DMS53 treated with DMSO at 0.1 percent for 48 hours (cell line): ENCODE results near the gene SDK1.

Experiments used
- DNase-seq: peaks from one replicate; lab custom pipeline; 2025; ENCODE audit not compliant: unreplicated experiment; lab: John Stamatoyannopoulos, UW

The SDK1 gene

DNA sequence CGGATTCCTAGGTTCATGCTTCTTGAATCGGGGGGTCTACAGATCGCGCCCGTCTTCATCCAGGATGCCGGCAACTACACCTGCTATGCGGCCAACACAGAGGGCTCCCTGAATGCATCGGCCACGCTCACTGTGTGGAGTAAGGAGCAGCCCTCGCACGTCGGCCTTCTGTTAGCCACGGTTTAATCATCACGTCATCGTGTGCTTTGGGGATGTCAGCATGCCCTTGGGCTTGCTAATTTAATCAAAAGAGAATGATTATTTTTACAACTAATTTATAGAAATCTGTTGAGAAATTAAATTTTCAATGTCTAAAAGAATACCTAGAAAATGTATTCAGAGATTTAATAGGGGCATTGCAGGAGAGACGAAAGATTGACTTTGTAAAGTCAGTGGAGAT lies 668.2 kb downstream of the SDK1 start:
- no peak for DNase-seq

DNA sequence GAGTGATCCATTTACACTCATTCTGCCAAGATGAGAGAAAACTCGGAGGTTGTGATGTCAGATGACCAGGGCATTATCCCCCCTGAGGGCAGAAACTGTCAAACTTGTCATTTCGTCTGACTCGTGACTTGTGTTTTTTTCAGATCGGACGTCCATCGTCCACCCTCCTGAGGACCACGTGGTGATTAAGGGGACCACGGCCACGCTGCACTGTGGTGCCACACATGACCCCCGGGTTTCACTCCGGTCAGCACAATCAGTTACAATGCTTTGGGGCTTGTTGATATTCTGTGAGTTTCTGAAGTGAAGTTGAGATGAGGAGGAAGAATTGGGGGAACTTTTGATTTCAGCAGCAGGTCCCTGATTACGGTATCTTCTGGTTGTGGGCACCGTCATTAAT lies 670.3 kb downstream of the SDK1 start:
- no peak for DNase-seq

DNA sequence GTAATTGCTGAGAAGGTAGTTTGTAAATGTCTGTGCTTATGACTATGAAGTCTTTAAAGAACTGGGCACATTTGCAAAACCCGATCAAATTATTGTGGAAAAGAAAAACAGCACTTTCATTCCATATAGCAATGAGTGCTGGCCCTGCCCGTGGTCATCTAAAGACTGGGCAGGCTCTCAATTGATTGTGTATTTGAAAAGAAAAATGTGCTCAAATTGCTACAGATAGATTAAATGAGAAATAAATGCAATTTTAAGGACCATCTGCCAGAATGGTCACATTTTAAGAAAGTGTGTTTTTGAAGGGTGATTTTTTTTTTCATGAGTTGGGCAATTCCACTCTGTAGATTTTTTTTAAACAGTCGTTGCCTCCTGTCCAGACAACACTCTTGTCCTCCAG lies 672.2 kb downstream of the SDK1 start:
- no peak for DNase-seq

DNA sequence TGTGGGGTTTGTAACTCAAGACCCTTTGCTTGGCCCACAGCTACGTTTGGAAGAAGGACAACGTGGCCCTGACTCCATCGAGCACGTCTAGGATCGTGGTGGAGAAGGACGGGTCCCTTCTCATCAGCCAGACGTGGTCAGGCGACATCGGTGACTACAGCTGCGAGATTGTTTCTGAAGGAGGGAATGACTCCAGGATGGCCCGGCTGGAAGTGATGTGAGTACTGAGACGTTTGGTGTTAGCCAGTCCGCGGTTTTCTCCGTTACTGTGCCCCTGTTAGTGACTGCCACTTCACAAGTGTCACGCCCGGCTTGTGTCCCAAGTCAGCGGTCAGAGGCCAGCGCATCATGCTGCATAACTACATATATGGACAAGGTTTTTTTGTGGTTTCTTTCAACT lies 673.3 kb downstream of the SDK1 start:
- no peak for DNase-seq

DNA sequence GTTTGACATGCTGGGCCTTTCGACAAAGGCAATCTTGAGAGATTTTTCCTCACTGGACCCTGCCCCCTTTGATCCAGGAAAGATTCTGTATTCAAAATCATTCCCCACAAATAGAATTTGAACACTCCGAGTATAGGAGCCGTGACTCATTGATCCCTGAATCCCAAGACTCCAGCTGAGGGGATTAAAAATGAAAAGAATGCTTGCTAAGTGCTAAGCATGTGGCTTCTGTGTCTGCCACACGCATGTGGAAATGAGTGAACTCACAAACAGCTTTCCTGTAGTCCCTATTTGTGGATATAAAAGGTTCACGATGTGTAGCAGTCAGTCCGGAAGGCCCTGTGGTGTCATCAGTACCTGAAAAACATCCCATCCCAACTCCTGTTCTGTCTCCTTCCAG lies 674.3 kb downstream of the SDK1 start:
- no peak for DNase-seq

DNA sequence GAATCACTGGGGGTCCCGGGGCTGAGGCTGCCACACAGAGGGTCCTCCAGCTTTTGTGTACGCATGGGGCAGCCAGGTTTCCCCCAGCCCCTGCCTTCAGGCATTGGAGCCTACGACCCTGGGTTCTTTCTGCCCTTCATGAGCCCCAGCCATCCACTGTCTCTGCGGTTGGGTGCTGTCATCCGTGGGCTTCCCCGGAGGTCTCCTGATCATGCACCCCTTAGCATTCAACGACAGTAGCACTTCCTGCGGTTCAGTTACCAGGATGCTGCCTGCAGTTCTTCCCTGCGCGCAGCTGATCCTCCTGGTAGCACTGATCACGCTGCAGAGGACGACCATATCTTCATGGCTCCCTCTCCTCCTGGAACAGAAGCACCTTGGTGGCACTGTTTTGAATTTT lies 676.3 kb downstream of the SDK1 start:
- DNase-seq, result no peak

DNA sequence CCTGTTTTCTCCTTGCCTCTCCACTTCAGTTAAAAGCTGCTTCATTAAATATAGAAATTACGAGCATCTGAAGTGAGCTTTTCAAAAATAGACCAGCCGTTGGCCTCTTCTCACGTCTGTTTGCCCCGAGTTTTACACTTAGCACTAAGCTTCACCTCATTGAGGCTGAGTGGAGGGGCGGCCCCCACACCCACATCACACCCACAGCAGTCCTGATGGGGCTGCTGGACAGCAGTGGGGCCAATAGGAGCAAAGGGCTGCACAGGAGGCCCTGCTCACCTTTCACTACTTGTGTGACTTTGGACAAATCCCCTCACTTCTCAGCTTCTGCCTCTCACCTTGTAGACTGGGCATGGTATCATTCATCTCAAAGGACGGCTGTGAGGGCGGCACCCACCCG lies 677.8 kb downstream of the SDK1 start:
- DNase-seq, result no peak

DNA sequence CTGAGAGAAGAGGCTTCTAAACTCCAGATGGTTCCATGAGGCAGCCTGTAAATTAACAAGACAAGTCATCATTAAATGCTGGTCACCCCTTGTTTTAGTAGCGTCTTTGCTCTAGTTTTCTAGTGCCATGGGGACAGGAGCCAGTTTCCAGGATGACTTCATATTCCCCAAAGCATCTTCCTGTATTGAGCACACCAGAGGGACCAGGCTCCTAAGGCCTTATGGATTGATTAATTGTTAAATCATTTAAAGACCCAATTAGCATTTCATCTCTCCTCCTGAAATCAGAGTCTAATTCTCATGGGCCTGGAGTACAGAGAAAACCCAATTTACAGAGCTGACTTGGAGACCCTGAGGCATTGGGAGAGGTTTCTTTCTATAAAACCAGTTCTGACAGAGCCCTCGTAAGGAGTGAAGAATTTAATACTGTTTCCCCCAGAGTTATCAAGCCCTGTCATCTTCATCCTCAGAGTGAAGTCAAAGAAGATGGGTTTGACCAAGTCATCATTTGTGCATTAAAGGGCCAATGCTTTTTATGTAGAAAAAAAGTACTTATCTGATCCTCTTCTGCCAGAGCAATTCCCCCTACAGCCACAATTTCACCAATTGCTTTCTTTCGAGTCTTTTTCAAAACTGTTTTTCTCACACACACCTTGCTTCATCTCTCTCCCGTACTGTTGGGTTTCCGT lies 678.7 kb downstream of the SDK1 start:
- DNase-seq, result no peak

DNA sequence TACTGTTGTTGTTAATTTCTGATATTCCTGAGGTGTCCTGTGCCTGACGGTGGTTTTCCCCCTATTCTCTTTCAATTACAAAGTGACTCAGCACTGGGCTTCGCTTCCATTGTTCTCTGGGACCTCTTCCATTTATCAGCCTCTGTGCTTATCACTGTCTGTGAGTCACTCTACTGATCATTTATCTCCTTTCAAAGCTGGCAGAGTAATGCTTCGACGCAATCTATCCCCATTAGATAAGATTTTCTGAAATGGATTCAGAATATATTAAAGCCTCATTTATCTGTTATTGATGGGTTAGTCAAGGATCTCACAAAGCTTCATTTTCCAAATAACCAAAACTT lies 679.2 kb downstream of the SDK1 start:
- DNase-seq, result no peak

DNA sequence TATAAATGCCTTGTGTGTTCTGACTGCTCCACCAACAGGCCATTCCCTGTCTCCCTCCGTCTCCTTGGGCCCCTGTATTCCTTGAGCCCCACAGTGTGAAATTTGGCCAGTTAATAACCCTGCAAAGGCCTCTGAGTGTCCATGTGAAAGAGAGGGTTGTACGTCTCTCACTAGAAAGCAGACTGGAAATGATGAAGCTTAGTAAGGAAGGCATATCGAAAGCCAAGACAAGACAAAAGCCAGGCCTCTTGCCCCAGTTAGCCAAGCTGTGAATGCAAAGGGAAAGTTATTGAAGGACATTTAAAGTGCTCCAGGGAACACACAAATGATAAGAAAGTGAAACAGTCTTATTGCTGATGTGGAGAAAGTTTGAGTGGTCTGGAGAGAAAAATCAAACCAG lies 680.2 kb downstream of the SDK1 start:
- DNase-seq, result no peak

DNA sequence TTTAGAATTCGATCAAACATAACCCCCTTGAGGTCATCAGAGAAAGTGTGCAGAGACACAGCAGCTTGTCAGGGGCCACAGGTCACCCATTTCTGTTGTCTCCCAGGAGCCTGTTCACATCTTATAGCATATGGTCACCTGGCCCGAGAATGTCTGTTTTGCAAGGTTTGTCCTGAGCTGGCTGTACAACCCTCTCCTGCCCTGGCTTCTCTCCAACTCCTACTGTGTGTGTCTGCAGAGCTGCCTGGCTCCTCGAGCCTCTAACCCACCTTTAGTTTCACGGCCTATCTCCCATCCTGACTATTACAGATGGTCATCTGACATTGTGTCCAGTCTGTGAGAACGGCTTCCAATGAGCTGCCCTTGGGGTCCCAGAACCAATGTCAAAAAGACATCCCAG lies 683.4 kb downstream of the SDK1 start:
- no peak for DNase-seq

DNA sequence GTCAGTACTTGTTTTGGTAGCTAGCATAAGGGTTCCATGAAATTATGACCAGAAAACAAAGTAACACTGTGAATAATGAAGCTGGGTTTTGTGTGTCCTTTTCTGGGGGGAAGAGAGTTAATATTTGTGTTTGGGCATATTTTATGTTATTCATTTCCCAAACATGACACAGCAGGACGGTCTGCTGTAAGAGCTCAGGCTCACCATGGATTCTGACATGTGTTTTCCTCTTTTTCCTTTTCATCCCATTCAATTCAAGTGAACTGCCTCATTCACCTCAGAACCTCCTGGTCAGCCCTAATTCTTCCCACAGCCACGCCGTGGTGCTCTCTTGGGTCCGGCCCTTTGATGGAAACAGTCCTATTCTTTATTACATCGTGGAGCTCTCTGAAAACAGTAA lies 685.9 kb downstream of the SDK1 start:
- DNase-seq, result no peak

DNA sequence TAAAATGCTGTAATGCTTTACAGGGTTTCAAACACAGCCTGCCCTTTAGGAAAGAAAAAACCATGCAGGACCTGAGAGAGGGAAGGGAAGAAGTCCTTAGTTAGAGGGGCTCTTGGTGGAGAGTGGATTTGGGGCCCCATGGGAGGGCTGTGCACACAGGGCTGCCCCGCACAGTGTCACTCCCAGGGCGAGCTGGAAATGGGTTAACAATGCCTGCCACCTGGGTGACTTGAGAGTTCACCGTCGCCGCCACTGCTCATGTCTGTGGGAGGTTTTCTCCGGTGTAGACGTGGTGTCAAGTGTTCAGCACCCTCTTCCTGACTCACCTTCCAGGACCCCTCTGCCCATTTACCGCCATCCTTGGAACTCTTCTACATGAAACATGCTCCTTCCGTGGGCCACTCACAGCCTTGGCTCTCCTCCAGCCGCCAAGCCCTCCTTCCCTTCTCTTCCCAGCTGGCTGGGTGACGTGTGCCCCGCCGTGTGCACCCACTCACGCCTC lies 686.4 kb downstream of the SDK1 start:
- no peak for DNase-seq

DNA sequence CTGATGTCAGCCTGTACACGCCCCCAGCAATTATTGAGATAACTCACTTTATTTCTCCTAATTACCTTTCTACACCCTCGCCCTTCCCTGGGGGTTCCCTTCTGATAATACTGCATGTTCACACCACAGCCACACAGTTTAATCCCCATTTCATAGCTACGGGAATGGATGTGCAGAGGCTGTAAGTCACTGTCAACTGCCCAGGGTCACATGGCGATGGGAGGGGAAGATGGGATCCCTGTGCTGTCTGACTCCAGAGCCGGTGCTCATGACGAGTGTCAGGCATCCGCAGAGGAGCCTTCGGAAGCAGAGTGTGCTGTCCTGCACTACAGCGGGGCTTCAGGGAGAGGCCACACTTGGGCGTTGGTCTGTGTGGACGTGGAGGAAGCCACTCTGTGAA lies 688.7 kb downstream of the SDK1 start:
- DNase-seq, result no peak

DNA sequence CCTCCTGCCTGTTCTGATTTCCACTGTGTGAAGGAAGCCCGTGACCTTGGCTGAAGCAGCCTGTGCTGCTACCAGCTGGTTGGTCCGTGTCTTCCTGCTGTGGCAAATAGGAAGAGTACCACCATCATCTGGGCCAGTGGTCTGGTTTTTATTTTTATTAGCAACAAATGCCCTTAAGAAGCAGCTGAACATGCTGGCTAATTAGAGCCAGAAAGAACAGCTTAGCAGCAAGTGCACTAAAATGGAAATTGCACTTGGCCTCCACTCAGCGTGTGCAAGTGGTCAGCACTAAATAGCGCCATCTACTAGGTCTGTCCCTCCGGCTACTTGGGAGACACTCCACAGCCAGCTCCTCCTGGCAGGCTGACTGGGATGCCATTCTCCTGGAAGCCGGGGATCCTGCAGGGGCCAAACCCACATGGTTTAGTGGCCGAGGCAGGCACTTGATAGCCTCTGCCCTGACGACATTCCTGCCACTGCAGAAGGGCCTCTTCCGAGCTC lies 690.7 kb downstream of the SDK1 start:
- no peak for DNase-seq

DNA sequence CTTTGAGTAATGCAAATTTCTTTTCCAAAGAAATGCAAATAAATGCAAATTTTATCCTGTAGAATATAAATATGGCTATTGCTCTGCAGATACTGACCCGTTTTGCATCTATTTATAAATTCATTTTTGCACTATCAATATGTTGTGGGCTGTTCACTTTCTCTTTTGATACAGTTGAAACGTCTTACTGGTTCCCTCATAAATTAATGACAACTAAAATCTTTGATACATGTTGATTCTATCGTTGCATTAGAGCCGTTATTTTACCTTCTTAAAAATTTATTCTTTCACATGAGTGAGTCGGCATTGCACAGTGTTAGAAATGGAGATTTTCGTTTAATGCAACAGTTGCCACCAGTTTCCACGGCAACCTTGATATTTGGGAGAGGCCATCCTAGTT lies 691.8 kb downstream of the SDK1 start:
- no peak for DNase-seq

DNA sequence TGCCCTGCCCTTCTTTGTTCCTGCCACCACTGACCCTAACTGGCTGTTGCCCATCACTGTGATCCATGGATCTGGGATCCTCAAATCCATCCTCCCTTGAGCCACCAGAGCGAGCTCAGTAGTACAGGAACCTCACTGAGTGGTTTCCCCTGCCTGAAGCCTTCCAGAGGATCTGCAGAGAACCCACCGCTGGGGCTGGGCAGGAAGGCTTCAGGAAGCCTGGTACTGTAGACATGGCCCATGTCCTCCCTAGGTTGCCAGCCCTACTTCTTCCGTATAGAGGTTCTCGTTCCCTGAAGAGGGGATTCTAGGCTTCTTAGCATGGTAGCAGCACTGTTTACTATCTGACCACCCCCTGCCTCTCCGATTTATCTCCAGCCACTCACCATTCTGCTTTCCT lies 693.7 kb downstream of the SDK1 start:
- DNase-seq, result no peak

DNA sequence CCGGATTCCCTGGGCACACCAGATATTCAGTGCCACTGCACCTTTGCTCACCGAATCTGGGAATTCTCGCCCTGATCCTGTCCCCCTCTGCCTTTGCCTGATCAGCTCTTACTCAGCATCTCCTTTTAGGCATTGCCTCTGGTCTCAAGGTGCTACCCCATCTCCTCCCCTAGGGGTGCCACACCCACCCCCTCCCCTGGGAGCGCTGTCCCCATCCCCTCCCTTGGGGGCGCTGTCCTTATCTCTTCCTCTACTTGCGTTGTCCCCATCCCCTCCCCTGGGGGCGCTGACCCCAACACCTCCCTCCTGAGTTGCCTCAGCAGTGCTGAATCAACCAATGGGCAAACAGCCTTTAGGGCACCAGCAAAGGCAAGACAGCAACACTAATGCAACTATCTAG lies 694.1 kb downstream of the SDK1 start:
- no peak for DNase-seq

DNA sequence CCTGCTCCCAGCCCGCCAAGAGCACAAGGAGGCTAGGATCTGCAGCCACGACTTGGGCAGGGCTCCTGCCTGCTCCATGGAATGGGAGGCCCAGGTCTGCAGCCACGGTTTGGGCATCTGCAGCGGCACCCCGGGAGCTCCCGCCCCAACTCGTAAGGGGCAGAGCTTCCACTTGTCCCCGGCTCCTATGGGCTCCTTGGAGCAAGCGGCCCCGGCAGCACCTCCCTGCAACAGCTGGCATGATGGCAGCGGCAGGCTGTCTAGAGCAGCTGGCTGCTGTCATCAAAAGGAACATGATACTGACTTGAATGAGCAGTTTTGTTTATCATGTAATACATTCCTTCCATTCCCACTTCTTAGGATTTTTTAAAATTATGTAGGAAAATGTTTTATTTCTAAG lies 697.0 kb downstream of the SDK1 start:
- DNase-seq, result no peak

DNA sequence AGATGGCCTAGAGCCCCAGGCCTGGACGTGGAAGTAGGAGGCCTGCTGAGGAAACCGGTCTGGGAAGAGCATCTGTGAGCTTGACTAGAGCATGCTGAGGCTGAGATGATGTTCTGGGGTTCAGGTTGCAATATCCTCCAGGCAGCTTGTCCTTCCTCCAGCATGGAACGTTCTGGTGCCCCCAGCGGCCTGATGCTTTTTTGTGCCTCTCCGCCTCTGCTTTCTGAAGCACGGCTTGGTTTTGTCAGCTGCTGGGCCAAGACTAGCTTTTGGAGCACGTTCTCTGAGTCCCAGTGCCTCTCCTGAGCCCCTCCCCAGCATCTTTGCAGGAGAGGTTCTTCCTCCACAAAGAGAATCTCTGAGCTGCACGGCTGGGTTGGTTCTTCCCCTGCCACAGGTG lies 699.1 kb downstream of the SDK1 start:
- no peak for DNase-seq

DNA sequence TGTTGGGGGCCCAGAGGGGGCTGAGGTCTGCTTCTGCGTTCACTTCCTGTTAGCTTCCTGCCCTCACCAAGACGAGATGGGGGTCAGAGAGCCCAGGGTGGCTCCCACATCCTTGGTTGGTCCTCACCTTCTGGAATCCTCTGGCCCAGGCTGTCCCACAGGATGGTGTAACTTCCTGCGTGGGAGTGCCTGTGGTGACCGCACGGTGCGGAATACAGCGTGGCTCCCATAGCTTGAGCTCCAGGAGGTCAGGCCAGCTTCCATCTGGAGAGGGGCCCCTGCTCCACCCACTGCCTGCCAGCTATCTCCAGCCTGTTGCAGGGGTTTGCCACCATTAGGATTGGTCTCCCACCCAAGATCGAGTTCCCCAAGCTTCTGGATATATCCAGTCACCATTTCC lies 699.9 kb downstream of the SDK1 start:
- no peak for DNase-seq

DNA sequence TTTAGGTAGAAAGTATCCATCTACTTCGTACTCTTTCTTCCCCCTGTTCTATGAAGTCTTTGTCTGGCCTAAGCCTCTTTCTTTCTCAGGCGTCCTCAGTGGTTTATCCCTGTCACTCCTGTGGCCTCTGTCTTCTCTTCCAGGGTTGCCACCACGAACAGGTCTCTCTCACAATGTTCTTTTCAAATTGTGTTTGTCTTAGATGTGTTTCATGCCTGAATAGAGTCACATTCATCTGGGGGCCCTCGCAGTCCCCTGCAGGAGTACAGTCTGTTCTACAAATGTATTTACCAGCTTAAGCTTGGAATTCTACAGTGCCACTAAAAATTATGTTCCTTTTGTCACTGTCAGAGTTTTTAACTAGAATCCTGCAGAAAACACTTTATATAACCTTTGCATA lies 700.7 kb downstream of the SDK1 start:
- no peak for DNase-seq

DNA sequence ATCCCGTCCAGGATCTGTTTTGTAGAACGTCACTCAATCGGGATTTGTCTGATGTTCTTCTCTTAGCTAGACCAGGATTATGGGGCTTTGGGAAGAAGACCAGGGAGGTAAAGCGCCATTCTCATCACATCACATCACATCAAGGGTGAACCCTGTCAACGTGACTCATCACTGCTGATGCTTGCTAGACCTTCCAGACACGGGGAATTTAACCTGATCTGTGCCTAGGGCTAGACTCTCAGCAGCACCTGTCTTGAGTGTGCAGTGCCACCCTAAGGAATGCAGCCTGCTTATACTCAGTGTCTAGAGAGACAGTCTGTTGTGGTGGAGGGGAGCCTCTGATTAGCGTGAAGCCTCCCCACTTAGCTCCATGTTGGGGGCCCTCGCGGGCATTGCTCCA lies 702.5 kb downstream of the SDK1 start:
- no peak for DNase-seq
